Activated naive CD4-positive, alpha-beta T cell treated with anti-CD3 and anti-CD28 coated beads, Interleukin-2, amount 50 U/mL, for 72 hours (primary cell): ENCODE data around the gene SLC32A1. TPM values are rescaled to one million over a fixed set of nuclear protein-coding genes. Genes with fewer than 3 reads are reported as not detected.
A peak's percentile ranks its signal among the peaks of the same experiment; 100 is the strongest.

ENCODE experiments used
- ATAC-seq, 2 donors: fragments of 150-1000 bp; cut with Tn5 transposase; 2 replicates each; pipeline ENCODE4 v1.10.0; 2021; ENCODE audit warnings: mild to moderate bottlenecking in 2 of 2, moderate library complexity in 2 of 2
- DNase-seq, 2 donors: peaks; one replicate each; pipeline ENCODE4 v3.0.0; 2021 to 2022; ENCODE audit warnings: low spot score in 2 of 2
- H3K27ac Mint-ChIP-seq, 2 donors: one replicate each; pipeline ENCODE4 v1.8.0; 2022; ENCODE audit warnings: mild to moderate bottlenecking in 2 of 2, mixed read lengths in 2 of 2
- H3K36me3 Mint-ChIP-seq, 2 donors: one replicate each; pipeline ENCODE4 v1.8.0; 2022; ENCODE audit warnings: mixed read lengths in 2 of 2
- H3K9me3 Mint-ChIP-seq, 2 donors: one replicate each; pipeline ENCODE4 v1.8.0; 2022; ENCODE audit warnings: mixed read lengths in 2 of 2
- total RNA-seq, 2 donors: library from RNA; stranded (reverse); gene quantifications; one replicate each; pipeline ENCODE4 v1.2.3, GENCODE V29; 2022

The SLC32A1 gene
- total RNA-seq, 2 donors from 2014 or later: not detected

- DNase-seq (peak in 1 of 2 donors; percentile 41), ATAC-seq (peak; percentile 99 to 100)
- peaks cover 19 to 33% of the 10 kb centered on the region in 2 donors for H3K36me3 Mint-ChIP-seq
- no peak overlapping the region for H3K27ac Mint-ChIP-seq
- no peaks in the 10 kb centered on the region for H3K9me3 Mint-ChIP-seq
These were observed 40.5 kb downstream of the SLC32A1 start for GRCh38 chr20:38764567-38765318.

- peaks cover 19 to 24% of the 10 kb centered on the region in 2 donors for H3K36me3 Mint-ChIP-seq
- ATAC-seq: no peak
- no peaks in the 10 kb centered on the region for H3K9me3 Mint-ChIP-seq
- DNase-seq: no peak
- H3K27ac Mint-ChIP-seq: no peak overlapping the region
These were observed 41.8 kb downstream of the SLC32A1 start for GRCh38 chr20:38766071-38766470.

DNA sequence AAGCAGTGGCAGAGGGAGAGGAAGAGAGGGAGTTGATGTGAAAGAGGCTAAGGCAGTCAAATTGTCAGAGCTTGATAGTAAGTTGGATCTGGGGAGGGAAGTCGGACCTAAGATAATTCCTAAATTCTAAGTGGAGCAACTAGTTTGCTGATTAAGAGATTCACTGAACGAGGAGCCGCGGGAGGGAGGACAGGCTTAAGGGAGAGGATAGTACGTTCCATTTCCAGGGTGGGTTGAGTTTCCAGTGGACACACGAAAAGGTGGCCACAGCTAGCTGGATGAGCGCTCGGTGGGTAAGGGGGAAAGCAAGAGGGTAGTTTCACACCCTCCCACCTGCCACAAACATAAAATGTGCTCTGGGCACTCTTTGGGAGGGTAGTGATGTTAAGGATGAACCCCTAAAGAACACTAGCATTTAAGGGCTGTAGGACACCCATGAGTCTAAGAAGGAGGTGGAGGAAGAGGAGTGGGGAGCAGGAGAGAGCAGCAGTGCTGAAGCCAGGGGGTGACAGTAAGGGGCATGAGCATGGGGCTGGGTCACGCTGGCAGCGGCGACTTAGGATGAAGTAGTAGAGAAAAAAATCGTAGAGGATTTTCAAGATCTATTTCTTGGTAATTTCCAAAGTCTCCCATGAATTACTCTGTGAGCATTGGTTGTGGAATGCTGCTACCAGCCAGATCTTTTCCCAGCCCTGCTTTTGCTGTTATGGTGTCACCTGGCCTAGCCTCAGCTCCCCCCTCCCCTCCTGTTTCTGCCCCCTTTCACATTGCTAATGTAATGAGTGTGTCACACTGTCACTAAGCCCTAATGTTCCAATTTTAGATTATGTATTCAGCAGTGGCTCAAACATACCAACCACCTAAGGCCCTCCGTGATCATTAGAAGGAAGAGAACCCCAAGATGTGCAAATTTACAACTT is 45.4 kb downstream of the SLC32A1 start:
- DNase-seq (no peak), ATAC-seq (no peak)
- Mint-ChIP-seq H3K36me3 (peaks cover 25 to 39% of the 10 kb centered on the region in 2 donors), H3K27ac (peak overlapping the region; percentile 61 to 88), H3K9me3 (peaks cover 0 to 8% of the 10 kb centered on the region in 2 donors)

- no peak for ATAC-seq
- no peak overlapping the region for H3K27ac Mint-ChIP-seq
These were observed 46.3 kb downstream of the SLC32A1 start for GRCh38 chr20:38770546-38770945.

DNA sequence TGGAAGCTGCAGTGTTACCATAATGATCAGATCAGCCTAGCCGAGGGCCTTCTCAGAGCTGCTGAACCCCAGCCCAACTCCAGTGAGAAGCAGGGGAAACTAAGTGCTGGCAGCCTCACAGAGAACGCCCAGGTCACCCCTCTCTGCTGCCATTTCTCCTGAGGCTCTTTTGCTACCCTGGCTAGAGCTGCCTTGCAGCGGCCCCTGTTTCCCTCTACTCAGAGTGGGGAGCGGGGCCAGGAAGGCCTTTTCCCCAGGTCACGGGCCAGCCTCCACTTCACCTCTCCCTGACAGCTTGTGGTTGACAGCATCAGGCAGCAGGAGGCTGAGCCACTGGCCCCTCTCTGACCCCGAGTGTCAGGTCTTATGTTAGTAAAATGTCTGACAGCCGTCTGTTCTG is 46.7 kb downstream of the SLC32A1 start:
- H3K27ac Mint-ChIP-seq: peak overlapping the region in 1 of 2 donors; percentile 74
- ATAC-seq (no peak), DNase-seq (no peak)
- peaks cover 0 to 8% of the 10 kb centered on the region in 2 donors for H3K9me3 Mint-ChIP-seq
- H3K36me3 Mint-ChIP-seq: peaks cover 23 to 39% of the 10 kb centered on the region in 2 donors

More at GRCh38 chr20:38770546-38770945, 46.3 kb downstream of the SLC32A1 start:
- Mint-ChIP-seq H3K36me3 (peaks cover 27 to 39% of the 10 kb centered on the region in 2 donors), H3K9me3 (peaks cover 0 to 8% of the 10 kb centered on the region in 2 donors)
- no peak for DNase-seq

DNA sequence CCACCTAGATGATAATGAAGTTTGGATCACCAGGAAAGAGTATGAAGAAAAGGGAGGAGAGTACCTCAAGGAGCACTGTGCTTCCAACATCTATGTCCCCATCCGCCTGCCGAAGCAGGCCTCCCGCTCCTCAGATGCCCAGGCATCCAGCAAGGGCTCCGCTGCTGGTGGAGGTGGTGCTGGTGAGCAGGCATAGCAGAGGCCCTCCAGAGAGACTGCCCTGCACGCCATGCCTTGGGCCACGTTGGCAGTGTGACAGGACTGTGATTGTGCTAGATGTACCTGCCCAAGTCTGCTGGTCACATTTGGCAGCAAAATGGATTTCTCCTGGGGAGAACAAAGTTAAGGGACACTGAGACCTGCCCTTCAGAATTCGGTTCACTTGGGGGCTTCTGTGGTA is 47.3 kb downstream of the SLC32A1 start:
- peaks cover 22 to 39% of the 10 kb centered on the region in 2 donors for H3K36me3 Mint-ChIP-seq
- peak overlapping the region in 1 of 2 donors; percentile 74 for H3K27ac Mint-ChIP-seq
- peaks cover 0 to 8% of the 10 kb centered on the region in 2 donors for H3K9me3 Mint-ChIP-seq
- DNase-seq (no peak), ATAC-seq (no peak)

DNA sequence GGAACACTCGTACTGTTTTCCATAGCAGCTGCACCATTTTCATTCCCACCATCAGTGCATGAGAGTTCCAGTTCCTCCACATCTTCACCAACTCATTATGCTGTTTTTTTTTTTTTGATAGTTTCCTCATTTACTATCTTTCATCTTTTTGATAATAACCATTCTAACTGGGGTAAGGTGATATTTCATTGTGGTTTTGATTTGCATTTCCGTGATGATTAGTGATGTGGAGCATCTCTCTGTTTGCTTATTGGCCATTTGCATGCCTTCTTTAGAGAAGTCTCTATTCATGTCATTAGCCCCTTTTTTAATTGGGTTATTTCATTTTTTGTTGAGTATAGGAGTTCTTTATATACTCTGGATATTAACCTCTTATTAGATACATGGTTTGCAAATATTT is 49.9 kb downstream of the SLC32A1 start:
- no peak for ATAC-seq
- no peak overlapping the region for H3K27ac Mint-ChIP-seq
- H3K36me3 Mint-ChIP-seq: peaks cover 22 to 32% of the 10 kb centered on the region in 2 donors
- no peak for DNase-seq
- peaks cover 0 to 8% of the 10 kb centered on the region in 2 donors for H3K9me3 Mint-ChIP-seq

GRCh38 chr20:38776363-38776762 is 52.1 kb downstream of the SLC32A1 start:
- ATAC-seq (no peak), DNase-seq (no peak)
- peaks cover 22 to 29% of the 10 kb centered on the region in 2 donors for H3K36me3 Mint-ChIP-seq
- H3K27ac Mint-ChIP-seq: no peak overlapping the region
- peaks cover 0 to 8% of the 10 kb centered on the region in 2 donors for H3K9me3 Mint-ChIP-seq

Other genes starting within 250 kb of the SLC32A1 start
- not detected for gene ADIG, start 143.3 kb upstream of the SLC32A1 start, total RNA-seq
- not detected for gene ARHGAP40, start 122.7 kb upstream of the SLC32A1 start, total RNA-seq
- gene ACTR5, start 24.0 kb downstream of the SLC32A1 start, total RNA-seq: 10 to 100 TPM in 1 of 2 donors, 1 to 10 TPM in 1; 7.2 to 11.7 TPM
- 10 to 100 TPM; 45.5 to 80.4 TPM for gene PPP1R16B, start 81.2 kb downstream of the SLC32A1 start, total RNA-seq
- gene FAM83D, start 201.9 kb downstream of the SLC32A1 start, total RNA-seq: 10 to 100 TPM; 14.5 to 18.4 TPM
- gene DHX35, start 237.9 kb downstream of the SLC32A1 start, total RNA-seq: 10 to 100 TPM; 11.6 to 12.1 TPM